CD4-positive, alpha-beta T cell (primary cell): ENCODE results near the gene DOHH. TPM values are rescaled to one million over a fixed set of nuclear protein-coding genes. Genes with fewer than 3 reads are reported as not detected.

Experiments used
- ATAC-seq: fragments of 200-7000 bp; cut with Tn5 transposase; one replicate; pipeline ENCODE4 v1.10.0; 2022; ENCODE audit warnings: mild to moderate bottlenecking; ENCODE audit not compliant: poor library complexity
- CTCF ChIA-PET: fragments of 350-600 bp; sonication (Branson Sonifier 250); formaldehyde crosslinking; loops from one replicate; lab custom pipeline; 2021; ENCODE audit warnings: antibody characterized with exemption, inconsistent platforms; lab: Charles Lee
- POLR2A ChIA-PET: fragments of 350-600 bp; sonication (Branson Sonifier 250); formaldehyde crosslinking; loops from one replicate; lab custom pipeline; 2021; ENCODE audit warnings: antibody characterized with exemption, inconsistent platforms; lab: Charles Lee
- DNase-seq, 14 experiments: peaks; one replicate each; pipeline ENCODE4 v3.0.0-alpha.2; 2013 to 2020; ENCODE audit warnings: mixed read lengths in 2 of 14
- H3K27ac ChIP-seq, 2 donors: one replicate each; pipeline versions ENCODE4 v1.5.1 to v1.7.0; 2013; ENCODE audit warnings: low read length in 2 of 2, low read depth in 1 of 2, mild to moderate bottlenecking in 1 of 2
- H3K27me3 ChIP-seq, 2 experiments: 1 replicate in 1 of 2; 2 replicates in 1 of 2; pipeline versions ENCODE4 v1.6.1 to v1.7.0; 2013; ENCODE audit warnings: low read length in 2 of 2, control low read depth in 1 of 2, mild to moderate bottlenecking in 1 of 2, moderate library complexity in 1 of 2; ENCODE audit not compliant: insufficient read depth in 2 of 2, control insufficient read depth in 1 of 2
- H3K36me3 ChIP-seq: one replicate; pipeline ENCODE4 v1.6.1; 2013; ENCODE audit warnings: low read length, control low read depth; ENCODE audit not compliant: insufficient read depth
- H3K4me1 ChIP-seq: one replicate; pipeline ENCODE4 v1.6.1; 2013; ENCODE audit warnings: low read length, control low read depth; ENCODE audit not compliant: insufficient read depth
- H3K4me3 ChIP-seq: one replicate; pipeline ENCODE4 v1.5.1; 2013; ENCODE audit warnings: mild to moderate bottlenecking, low read length, moderate library complexity
- H3K9me3 ChIP-seq, 2 experiments: 1 replicate in 1 of 2; 2 replicates in 1 of 2; pipeline versions ENCODE4 v1.6.1 to v1.7.0; 2013; ENCODE audit warnings: low read length in 2 of 2, mild to moderate bottlenecking in 2 of 2, control low read depth in 1 of 2, moderate library complexity in 1 of 2; ENCODE audit not compliant: control insufficient read depth in 1 of 2, insufficient read depth in 1 of 2
- H3K27ac Mint-ChIP-seq: one replicate; pipeline ENCODE4 v1.8.0; 2020; ENCODE audit warnings: mixed read lengths
- H3K27me3 Mint-ChIP-seq: one replicate; pipeline ENCODE4 v1.8.0; 2021; ENCODE audit warnings: mixed read lengths
- H3K36me3 Mint-ChIP-seq: one replicate; pipeline ENCODE4 v1.8.0; 2021; ENCODE audit warnings: low read depth, mixed read lengths
- H3K4me1 Mint-ChIP-seq: one replicate; pipeline ENCODE4 v1.8.0; 2021; ENCODE audit warnings: low read depth, mixed read lengths
- H3K4me3 Mint-ChIP-seq: one replicate; pipeline ENCODE4 v1.8.0; 2020; ENCODE audit warnings: mild to moderate bottlenecking, mixed read lengths
- H3K9me3 Mint-ChIP-seq: one replicate; pipeline ENCODE4 v1.8.0; 2020; ENCODE audit warnings: mixed read lengths
- CTCF ChIP-seq: fragments of 200-600 bp; IDR thresholded peaks from one replicate; pipeline ENCODE4 v1.8.0; 2022; ENCODE audit warnings: antibody characterized with exemption, mild to moderate bottlenecking
- intact Hi-C, 2 experiments: fragments of 100-400 bp; cut with DNase I in 1 of 2; cut with micrococcal nuclease in 1 of 2; formaldehyde crosslinking; loops; one replicate each; pipeline versions ENCODE4 v1.15.1 to v1.9.0; 2023 to 2025; cut with DNase I, micrococcal nuclease
- total RNA-seq, 174 experiments: library from RNA in 2 of 174; stranded (reverse) in 2 of 174; gene quantifications; one replicate each; pipeline ENCODE4 v1.2.3 and lab custom pipeline; 2021 to 2026

DOHH gene
- total RNA-seq, 2 experiments from 2014 or later = 3.9 to 4.7 TPM

GRCh38 chr19:3494051-3494450 lies 6.4 kb downstream of the DOHH start:
- no peak overlapping the region for H3K27ac ChIP-seq
- POLR2A ChIA-PET = interaction anchor here (0.7 kb wide), 1 partner anchor 12 kb away, joined by 3 read pairs; no protein-coding TSS in a partner anchor
- H3K4me3 Mint-ChIP-seq = no peak overlapping the region

GRCh38 chr19:3493651-3494050 lies 6.8 kb downstream of the DOHH start:
- H3K4me3 Mint-ChIP-seq = no peak overlapping the region

More at GRCh38 chr19:3494051-3494450, 6.4 kb downstream of the DOHH start:
- Mint-ChIP-seq H3K27ac (no peak overlapping the region), H3K27me3 (no peaks in the 10 kb centered on the region), H3K36me3 (peaks cover 38% of the 10 kb centered on the region), H3K4me1 (peaks cover 17% of the 10 kb centered on the region), H3K9me3 (no peaks in the 10 kb centered on the region)
- TF ChIP-seq CTCF = no peak
- Histone ChIP-seq H3K36me3 (peaks cover 38% of the 10 kb centered on the region), H3K27me3 (no peaks in the 10 kb centered on the region), H3K9me3 (no peaks in the 10 kb centered on the region), H3K4me3 (no peak overlapping the region), H3K4me1 (peaks cover 18% of the 10 kb centered on the region)
- intact Hi-C loops = no loop called here
- DNase-seq (peak in 5 of 14 experiments; percentile 20 to 62 (median 31)), ATAC-seq (peak; percentile 78)
- CTCF ChIA-PET = interaction anchor here (0.6 to 1.4 kb wide), 3 partner anchors 9 to 21 kb away, joined by 3 to 6 read pairs (median 3); no protein-coding TSS in a partner anchor

DNA sequence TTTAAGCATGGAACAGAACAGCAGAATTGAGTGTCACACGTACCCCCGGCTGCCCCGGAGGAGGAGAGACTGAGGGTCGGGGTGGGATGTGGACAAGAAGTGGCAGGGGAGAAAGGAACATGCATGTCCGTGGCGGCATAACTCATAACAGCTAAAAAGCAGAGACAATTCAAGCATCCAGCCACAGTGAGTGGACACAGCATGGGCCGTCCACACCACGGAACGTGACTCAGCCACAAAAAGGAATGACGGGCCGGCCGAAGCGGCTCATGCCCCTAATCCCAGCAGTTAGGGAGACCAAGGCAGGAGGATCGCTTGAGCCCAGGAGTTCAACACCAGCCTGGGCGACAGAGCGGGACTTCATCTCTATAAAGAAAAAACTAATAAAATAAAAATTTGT lies 7.6 kb downstream of the DOHH start:
- Histone ChIP-seq H3K36me3 (peaks cover 38% of the 10 kb centered on the region), H3K4me1 (peaks cover 15% of the 10 kb centered on the region), H3K9me3 (no peaks in the 10 kb centered on the region), H3K27me3 (no peaks in the 10 kb centered on the region), H3K27ac (no peak overlapping the region), H3K4me3 (no peak overlapping the region)
- ChIA-PET CTCF (no interaction called here), POLR2A (no interaction called here)
- Mint-ChIP-seq H3K27me3 (no peaks in the 10 kb centered on the region), H3K36me3 (peaks cover 47% of the 10 kb centered on the region), H3K4me1 (peaks cover 12% of the 10 kb centered on the region), H3K27ac (no peak overlapping the region), H3K9me3 (no peaks in the 10 kb centered on the region), H3K4me3 (no peak overlapping the region)
- no peak for TF ChIP-seq CTCF
- ATAC-seq (no peak), DNase-seq (no peak)
- intact Hi-C loops = no loop called here

More at GRCh38 chr19:3493651-3494050, 6.8 kb downstream of the DOHH start:
- ATAC-seq = no peak
- peaks cover 15% of the 10 kb centered on the region for H3K4me1 Mint-ChIP-seq
- H3K27me3 Mint-ChIP-seq = no peaks in the 10 kb centered on the region
- Histone ChIP-seq H3K4me3 (no peak overlapping the region), H3K9me3 (no peaks in the 10 kb centered on the region), H3K27me3 (no peaks in the 10 kb centered on the region), H3K4me1 (peaks cover 15% of the 10 kb centered on the region), H3K36me3 (peaks cover 38% of the 10 kb centered on the region), H3K27ac (no peak overlapping the region)
- intact Hi-C loops = no loop called here
- peaks cover 42% of the 10 kb centered on the region for H3K36me3 Mint-ChIP-seq
- DNase-seq = no peak
- no peak for TF ChIP-seq CTCF
- H3K27ac Mint-ChIP-seq = no peak overlapping the region
- H3K9me3 Mint-ChIP-seq = no peaks in the 10 kb centered on the region
- ChIA-PET POLR2A (no interaction called here), CTCF (interaction anchor here (1.4 kb wide), 1 partner anchor 9 kb away, joined by 6 read pairs; no protein-coding TSS in a partner anchor)
